ENCODE results near the gene LYRM7. TPM values are rescaled to one million over a fixed set of nuclear protein-coding genes. Genes with fewer than 3 reads are reported as not detected.

LYRM7 gene
- polyA plus RNA-seq, 10 donors, result 8.7 to 17.6 (median 14.9) TPM

Other genes starting within 250 kb of the LYRM7 start
- 100 to 1,000 TPM; 319 to 404 (median 367) TPM for gene HINT1, start 5.7 kb upstream of the LYRM7 start, polyA plus RNA-seq (ENCODE audit: insufficient read length in 10 of 10)
- 10 to 100 TPM; 20.2 to 30.8 (median 26.4) TPM for gene CDC42SE2, start 93.1 kb downstream of the LYRM7 start, polyA plus RNA-seq (ENCODE audit: insufficient read length in 10 of 10)